T-helper 9 cell (primary cell): ENCODE measurements around the gene OPA1.
A peak's percentile ranks its signal among the peaks of the same experiment; 100 is the strongest.
"Not testable (repeated sequence)": the region's sequence is repeated elsewhere in the genome, so short reads cannot be mapped to it uniquely, and the experiment has no call there.

Experiments used
- DNase-seq: peaks from one replicate; pipeline ENCODE4 v3.0.0-alpha.2; 2020

OPA1 gene

DNA sequence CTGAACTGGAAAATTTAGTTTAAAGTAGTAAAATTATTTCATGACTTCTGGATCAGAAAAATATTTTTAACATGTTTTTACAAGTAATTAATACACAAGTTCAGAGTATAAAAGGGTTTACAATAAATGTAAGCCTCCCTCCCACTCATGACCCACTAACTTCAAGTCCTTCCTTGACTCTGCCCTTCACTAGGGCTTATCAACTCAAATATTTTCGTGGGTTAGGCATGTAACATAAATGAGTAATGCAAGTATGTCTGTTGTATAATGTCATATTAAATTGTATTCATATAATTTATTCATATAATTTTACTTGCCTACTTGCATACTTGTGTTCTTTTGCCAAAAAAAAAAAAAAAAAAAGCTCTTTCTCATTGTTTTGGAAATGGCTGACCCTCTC, 3.4 kb upstream of the OPA1 start:
- DNase-seq = no peak

DNA sequence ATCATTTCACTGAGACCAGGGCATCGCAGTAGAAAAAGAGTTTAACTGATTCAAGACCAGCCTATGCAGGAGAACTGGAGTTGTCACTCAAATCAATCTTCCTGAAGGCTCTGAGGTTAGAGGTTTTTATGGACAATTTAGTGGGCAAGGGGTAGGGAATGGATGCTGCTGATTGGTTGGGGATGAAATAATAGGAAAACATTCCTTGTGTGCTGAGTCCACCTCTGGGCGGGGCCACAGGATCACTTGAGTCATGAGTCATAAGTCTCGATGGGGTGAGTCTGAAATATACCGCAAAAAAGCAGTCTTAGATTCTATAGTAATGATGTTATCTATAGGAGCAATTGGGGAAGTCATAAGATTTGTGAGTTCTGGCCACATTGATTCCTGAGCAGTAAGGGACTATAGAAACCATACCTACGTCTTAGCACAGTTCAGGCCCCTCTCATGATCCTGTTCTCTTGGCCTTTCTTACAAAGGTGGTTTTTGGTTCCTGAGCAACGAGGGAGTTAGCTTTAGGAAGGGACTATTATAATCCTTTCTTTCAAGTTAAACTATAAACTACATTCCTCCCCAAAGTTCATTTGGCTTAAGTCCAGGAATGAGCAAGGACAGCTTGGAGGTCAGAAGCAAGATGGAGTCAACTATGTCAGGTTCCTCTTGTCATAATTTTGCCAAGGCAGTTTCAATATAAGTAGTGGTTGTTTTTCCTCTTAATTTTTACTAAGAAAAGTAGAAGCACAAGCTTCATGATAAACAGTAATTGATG, 2.7 kb upstream of the OPA1 start:
- no peak for DNase-seq

DNA sequence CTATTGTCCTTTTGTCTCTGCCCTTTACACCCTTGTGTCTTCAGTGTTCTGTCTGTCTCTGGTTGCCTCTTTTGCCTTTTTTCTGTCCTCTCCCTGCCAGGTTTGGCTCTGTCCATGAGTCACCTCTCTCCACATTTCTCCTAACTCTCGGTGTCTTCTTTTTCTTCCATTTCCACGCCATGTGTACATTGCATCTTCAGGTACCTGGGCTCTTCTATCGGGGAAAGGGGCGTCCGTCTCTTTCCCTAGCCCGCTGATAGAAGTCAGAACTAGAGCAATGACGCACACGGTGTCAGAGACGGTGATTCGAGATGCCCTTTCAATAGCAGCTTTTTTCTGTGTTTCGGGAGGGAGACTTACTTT, 641 bp downstream of the OPA1 start:
- DNase-seq = no peak

DNA sequence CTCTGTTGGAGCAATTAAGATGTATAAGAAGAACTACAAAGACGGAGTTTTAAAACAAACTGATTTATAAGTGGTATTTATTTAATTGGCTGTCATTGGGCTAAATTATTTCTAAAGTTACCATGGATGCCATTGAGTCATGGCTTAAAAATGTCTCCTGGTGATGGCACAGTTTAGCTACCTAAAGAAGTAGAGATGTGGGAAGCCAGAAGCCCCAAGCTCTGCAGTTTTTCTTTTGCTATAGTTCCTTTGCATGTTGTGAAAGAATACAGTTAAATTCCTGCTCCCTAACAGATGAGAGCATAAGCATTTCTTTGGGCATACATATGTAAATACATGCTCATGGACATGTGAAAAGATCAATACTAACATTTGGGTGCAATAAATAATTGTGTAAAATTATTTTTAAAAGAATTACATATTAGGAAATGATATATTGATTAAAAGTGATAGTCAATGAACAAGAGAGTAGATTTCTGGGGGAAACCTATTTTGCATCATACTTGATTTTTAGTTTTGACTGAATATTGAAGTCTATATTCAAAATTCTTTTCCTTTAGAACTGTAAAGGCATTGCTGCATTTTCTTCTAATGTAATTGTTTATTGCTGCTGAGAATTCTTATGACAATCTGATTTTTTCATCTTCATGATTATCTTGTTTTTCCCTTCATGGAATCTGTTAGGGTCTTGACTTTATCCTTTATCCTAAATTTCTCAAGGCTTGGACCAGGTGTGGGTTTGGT, 2.1 kb downstream of the OPA1 start:
- no peak for DNase-seq

DNA sequence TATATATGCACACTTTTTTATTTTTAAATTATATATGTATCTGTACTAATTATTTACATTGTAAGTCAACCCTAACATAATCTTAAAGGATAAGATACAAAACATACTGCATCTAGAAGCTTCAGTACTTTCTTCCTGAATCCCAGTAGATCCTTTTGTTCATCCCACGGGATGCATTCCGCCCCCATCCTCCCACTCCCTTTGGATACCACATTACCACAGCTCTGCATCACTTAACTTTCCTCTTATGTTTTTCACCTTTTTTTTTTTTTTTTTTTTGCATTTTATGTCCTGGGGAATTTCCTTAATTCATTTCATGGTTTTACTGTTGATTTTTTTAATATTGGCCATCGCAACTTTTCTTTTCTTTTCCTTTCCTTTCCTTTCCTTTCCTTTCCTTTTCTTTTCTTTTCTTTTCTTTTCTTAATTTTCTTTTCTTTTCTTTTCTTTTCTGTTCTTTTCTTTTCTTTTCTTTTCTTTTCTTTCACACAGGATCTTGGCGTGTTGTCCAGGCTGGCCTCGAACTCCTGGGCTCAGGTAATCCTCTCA, 3.0 kb downstream of the OPA1 start:
- no peak for DNase-seq

DNA sequence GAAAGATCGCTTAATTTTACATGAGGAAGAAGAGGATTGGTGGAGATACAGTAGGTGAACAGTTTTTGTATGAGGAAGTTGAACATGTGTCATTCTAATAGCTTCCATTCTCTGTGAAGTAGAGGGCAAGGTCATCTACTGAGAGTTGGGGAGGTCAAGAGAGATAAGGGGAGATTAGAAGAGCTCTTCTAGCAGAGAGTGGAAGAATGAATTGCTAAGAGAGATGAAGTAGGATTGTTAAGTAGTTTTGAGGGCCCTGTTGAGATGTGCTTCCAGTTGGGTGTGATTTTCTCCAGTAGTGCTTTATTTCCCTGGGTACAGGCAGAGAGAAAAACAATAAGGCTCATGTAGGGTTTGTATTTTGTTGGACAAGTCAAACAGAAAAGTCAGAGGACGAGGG, 5.2 kb downstream of the OPA1 start:
- no peak for DNase-seq

DNA sequence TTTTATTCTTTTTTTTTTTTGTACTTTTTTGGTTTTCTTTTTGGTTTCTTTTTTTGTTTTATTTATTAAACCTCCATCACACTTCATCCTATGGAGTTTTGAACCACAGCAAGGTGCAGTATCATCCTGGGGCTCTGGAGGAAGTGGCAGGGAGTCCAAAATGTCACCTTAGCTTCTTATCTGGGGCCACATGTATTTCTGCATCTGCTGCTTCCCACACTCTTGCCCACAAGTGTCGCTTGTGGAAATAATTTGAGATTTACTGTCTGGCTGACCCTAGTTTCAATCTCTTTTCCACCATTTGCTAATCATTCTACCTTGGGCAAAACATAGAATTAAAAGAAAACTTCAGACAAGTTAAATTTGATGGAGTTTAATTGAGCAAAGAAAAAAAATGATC, 6.4 kb downstream of the OPA1 start:
- DNase-seq = no peak

DNA sequence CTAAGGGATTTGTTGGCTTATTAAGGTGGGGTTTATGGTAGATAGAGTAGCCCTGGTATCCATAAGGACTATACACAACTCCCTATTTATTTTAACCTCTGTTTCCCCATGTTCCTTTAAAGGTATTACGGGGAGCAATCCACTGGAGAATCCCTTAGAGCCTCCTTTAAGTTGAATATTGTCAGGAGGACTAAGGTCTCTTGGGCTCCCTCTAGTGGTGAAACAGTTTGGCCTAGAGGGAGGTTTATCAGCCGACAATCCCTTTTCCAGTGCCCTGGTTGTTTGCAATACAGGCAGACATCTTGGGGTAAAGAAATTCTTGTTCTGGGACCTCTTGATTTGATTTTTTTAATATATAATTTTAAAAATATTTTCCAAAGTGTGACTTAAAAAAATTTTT, 12.9 kb downstream of the OPA1 start:
- DNase-seq = peak; percentile 41

DNA sequence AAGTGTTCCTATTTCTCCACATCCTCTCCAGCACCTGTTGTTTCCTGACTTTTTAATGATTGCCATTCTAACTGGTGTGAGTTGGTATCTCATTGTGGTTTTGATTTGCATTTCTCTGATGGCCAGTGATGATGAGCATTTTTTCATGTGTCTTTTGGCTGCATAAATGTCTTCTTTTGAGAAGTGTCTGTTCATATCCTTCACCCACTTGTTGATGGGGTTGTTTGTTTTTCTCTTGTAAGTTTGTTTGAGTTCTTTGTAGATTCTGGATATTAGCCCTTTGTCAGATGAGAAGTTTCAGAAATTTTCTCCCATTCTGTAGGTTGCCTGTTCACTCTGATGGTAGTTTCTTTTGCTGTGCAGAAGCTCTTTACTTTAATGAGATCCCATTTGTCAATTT, 13.9 kb downstream of the OPA1 start:
- DNase-seq = not testable (repeated sequence)

DNA sequence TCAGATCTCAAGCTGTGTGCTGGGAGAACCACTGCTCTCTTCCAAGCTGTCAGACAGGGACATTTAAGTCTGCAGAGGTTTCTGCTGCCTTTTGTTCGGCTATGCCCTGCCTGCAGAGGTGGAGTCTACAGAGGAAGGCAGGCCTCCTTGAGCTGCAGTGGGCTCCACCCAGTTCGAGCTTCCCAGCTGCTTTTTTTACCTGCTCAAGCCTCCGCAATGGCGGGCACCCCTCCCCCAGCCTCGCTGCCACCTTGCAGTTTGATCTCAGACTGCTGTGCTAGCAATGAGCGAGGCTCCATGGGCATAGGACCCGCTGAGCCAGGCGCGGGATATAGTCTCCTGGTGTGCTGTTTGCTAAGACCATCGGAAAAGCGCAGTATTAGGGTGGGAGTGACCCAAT, 17.5 kb downstream of the OPA1 start:
- DNase-seq = not testable (repeated sequence)

DNA sequence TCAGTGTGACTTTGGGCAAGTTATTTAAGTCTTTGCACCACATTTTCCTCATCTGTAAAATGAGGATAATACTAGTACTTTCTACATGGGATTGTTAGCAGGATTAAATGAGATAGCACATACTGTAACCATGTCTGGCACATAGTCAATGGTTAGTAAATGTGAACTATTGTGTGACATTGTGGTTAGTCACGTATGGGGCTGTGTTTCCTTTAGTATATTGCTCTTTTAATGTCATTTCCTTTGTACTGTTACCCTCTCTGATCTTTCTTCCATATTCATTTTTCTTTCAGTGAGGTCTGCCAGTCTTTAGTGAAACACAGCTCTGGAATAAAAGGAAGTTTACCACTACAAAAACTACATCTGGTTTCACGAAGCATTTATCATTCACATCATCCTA, 21.4 kb downstream of the OPA1 start:
- no peak for DNase-seq

DNA sequence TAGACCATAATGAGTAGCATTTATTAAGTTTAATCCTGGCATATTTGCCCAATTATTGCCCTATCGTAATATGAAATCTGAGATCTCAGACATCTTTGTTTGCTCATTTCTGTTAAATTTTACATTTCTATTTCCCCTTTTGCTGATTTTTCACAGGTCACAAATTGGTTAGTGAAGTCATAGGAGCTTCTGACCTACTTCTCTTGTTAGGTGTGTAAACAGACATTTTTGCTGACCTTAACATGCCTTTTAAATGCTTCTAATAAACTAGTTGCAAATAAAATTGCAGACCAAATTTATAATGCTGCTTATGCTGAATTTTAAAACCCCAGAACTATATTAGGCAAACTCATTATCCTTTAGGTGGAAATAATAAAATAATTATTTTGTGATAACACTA, 24.6 kb downstream of the OPA1 start:
- no peak for DNase-seq

DNA sequence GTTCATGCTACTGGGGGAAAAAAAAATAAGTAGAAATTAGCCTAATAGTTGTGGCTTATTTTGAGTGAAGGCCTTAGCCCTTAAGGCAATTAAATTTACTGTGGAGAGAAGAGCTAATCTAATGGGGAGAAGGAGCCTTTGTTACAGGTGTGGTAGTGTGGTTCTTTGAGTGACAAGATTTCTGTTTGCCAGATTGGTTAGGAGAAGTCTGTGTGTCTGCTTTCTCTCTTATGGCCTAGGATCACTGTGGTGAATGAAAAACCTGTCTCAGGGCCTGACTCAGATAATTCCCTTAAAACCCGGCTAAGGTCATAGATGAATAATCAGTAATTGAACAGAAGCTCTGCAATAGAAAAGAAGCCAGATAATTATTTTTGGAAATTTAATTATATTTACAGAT, 27.0 kb downstream of the OPA1 start:
- DNase-seq = no peak

DNA sequence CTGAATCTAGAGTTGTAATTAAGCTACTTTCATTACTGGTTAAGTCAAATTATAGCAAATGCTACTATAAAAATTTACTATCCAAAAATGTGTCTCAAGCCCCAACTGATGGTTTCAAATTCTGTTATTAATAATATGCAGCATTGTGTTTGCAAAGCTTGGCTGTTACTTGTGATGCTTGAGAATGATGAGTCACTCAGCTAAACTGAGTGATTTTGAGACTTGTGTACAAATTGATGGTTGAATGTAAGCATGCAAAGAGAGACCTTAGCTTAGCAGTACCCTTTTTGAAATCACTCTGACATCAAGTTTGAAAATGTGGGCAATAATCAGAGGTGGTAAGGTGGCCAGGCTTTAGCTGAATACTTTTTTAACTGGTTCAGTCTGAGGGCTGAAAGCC, 27.6 kb downstream of the OPA1 start:
- no peak for DNase-seq

DNA sequence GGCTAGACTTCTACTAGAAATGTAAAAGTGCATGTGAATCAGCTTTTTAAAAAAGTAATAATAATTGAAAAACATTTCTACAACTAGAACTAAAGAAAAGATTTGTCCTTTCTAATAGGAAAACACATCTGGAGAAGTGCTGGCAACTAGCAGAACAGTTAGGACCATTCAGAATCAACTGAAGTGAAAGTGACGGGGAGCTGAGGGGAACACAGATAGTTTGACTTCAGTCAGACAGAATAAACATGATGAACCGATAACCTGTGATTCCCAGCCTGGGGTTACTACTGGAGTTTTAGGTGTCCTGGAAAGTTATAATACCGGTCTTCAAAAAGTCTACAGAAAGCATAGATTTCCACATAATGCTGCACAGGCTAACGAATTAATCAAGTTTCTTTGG, 28.1 kb downstream of the OPA1 start:
- DNase-seq = no peak

DNA sequence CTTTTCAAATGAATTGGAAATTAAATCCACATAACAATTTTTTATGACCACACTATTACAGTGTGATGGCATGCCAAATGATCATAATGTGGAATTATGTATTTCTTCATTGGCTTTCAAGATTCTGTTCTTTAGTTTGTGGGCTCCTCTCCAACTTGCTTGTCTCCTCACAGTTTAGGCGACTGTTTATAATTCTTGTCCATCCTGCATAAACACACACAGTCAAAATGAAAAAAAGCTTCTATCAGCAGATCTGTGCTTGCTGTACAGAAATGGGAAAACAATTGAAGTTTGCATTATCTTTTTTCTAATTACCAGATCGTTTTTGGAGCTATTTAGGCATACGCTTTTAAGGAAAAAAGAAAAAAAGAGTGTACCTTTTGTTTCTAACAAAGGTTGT, 37.0 kb downstream of the OPA1 start:
- DNase-seq = no peak

DNA sequence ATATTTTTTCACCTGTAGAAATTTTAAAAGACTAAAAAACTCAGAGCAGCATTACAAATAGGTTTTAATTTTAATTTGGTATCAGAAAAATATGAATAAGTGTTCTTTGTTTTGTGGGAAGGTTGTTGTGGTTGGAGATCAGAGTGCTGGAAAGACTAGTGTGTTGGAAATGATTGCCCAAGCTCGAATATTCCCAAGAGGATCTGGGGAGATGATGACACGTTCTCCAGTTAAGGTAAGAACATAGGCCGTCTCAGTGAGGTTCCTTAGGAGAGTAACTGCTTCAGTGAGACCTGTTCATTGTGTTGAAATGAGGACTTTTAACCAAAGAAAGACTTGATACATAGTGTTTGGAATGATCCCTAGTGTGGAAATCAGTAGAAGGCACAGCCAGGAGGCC, 44.8 kb downstream of the OPA1 start:
- DNase-seq = no peak

DNA sequence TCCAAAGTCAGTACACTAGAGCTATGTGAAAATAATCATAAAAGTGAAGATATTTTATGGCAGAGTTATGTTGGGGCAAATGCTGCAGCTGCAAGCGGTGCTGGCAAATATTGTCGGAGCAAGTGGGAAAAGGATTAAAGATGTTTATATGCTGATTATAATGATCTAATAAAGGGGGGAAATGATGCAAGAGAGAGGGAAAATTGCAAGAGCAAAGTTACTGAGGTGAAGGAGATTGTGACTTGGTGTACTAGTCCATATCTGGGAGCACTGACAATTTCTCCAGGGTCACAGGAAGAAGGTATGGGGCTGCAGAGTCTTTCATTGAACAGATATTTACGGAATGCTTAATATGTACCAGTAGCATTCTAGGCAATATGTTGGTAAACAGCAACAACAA, 45.8 kb downstream of the OPA1 start:
- no peak for DNase-seq

DNA sequence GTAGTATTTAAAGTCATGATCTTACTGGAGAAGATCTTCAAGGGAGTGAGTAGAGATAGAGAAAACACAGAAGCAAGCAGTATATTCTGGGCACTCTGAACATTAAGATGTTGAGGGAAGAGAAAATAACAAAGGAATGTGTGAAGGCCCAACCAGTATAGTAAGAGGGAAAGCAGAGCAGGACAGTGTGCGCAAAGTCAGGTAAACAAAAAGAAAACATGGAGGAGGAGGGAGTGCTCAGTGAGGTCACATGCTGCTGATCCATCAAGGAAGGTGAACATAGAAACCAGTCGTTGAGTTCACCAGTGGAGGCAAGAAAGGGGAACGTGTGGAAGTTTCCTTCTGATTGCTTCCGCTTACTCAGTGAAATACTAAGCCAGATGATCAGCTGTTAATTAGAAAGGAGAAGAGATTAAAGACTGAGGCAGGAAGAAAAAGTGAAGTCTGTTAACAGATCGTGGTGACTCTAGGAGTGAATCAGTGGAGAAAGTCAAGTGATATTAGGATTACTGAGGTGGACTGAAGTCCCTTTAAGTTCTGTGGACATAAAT, 47.2 kb downstream of the OPA1 start:
- DNase-seq = no peak

DNA sequence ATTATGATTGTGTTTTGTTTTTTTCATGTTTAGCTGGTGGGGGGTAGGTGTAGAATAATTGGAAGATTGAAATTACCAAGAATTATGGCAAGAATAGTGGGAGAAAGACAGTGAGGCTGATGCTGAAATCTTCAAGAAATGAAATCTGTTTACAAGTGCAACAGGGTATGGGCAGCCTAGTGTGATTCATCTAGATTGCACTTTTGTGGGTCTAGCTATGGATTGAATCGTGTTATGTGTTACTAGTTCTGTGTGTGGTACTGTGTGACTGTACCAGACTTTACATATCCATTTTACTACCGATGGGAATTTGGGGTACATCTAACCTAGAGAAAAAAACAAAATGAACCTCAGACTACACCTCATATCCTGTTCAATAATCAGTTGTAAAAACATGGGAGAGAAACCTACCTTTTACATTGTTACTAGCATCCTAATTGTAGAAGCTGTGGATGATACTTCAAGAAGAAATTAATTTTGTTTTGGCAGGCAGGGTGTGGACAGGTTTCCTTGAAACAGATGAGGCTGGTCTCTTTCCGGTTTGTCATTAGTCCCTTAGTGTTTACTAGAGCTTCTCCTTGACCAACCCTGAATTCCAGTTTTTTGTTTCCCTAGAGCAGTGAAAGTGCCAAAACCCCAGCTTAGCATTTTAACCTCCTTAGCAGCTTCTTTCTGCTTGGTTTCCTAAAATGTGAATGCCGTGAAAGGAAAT, 47.9 kb downstream of the OPA1 start:
- no peak for DNase-seq

DNA sequence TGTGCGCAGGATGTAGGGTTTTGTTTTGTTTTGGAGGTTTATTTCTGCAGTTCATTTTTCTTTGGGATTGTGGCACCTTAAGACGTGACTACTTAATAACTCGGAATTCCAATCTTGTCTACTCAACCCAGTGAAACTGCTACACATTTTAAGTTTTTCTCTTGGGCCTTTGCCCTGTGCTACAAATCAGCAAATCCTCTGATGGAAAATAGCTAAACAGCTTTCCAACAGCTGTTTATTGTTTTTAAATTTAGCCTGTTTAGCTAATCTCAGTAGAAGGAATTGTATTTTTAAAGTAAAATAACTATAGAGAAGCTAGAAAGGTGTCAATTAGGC, 48.4 kb downstream of the OPA1 start:
- DNase-seq = no peak

DNA sequence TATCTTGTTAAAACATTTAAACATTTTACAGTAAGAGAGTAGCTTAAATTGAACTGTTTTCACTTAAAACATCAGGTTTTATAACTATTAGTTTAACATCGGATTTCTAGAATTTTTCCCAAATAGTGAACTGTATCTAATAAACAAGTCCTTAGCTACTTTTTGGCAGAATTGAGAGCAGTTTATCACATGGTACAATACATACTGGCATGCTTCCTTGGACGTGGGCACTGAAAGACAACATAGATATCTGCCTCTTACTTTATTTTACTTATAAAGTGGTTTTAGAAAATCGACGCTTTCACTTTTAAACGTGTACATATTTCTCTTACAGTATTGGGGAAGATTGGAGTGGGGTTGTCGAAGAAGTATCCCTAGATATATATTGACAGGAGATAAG, 52.8 kb downstream of the OPA1 start:
- DNase-seq = no peak

DNA sequence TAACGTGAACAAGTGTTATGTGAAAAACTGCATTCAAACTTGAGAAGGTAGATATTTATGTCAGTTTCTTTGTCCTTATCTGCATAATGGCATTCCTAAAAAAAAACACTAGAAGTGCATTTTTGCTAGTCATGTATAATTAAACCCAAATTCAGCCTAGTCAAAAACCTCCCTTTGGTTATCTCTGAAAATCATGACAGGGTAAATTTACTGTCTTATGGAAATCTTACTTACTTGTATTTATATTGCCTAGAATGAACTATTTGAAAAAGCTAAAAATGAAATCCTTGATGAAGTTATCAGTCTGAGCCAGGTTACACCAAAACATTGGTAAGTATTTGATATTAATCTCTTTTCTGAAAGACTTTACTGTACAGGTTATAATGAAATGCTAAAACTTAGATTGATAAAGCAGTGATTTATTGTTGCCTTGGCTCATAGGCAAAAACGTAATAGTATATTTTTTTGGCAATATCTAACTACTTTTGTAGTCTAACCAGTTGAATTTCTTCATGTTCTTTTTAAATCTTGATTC, 55.6 kb downstream of the OPA1 start:
- no peak for DNase-seq
